ENCODE results near the gene OSBPL7. TPM values are rescaled to one million over a fixed set of nuclear protein-coding genes. Genes with fewer than 3 reads are reported as not detected.

Gene OSBPL7
- total RNA-seq, 4 donors from 2014 or later: 1.1 to 4.6 (median 1.6) TPM

- no peak for DNase-seq
- Histone ChIP-seq H3K4me3 (no peak overlapping the region), H3K27me3 (no peaks in the 10 kb centered on the region), H3K27ac (peak overlapping the region in 2 of 4 donors; percentile 81), H3K9me3 (no peaks in the 10 kb centered on the region), H3K36me3 (peaks cover 0 to 68% (median 14%) of the 10 kb centered on the region in 3 donors), H3K4me1 (peaks cover 0 to 28% (median 17%) of the 10 kb centered on the region in 3 donors)
- 75 to 87% methylated on average over 2 to 10 of the region's 22 CpGs for WGBS, 2 donors
- TF ChIP-seq POLR2A (IDR thresholded peaks at IDR 0.05) (no peak), CTCF (IDR thresholded peaks at IDR 0.05) (no peak)
- intact Hi-C loops (cut with DNase I): loop anchor here (10.0 kb wide), 1 partner anchor 114 kb away; the partner anchor contains the start of gene TBKBP1
Observed at GRCh38 chr17:47808830-47809480, 12.6 kb downstream of the OSBPL7 start.

- H3K4me3 ChIP-seq: no peak overlapping the region
- no peak overlapping the region for H3K27ac ChIP-seq
- H3K36me3 ChIP-seq: peaks cover 0 to 61% (median 13%) of the 10 kb centered on the region in 3 donors
- 90 to 91% methylated on average over 9 to 11 of the region's 20 CpGs for WGBS, 2 donors
- DNase-seq: no peak
- TF ChIP-seq POLR2A (IDR thresholded peaks at IDR 0.05) (no peak), CTCF (IDR thresholded peaks at IDR 0.05) (no peak)
- no peaks in the 10 kb centered on the region for H3K9me3 ChIP-seq
- intact Hi-C loops (cut with DNase I): loop anchor here (10.0 kb wide), 1 partner anchor 113 kb away; the partner anchor contains the start of gene TBKBP1
- H3K27me3 ChIP-seq: no peaks in the 10 kb centered on the region
- H3K4me1 ChIP-seq: peaks cover 0 to 28% (median 17%) of the 10 kb centered on the region in 3 donors
Observed at GRCh38 chr17:47808036-47808829, 13.4 kb downstream of the OSBPL7 start.

- Histone ChIP-seq H3K9me3 (no peaks in the 10 kb centered on the region), H3K27me3 (no peaks in the 10 kb centered on the region), H3K27ac (no peak overlapping the region), H3K36me3 (peaks cover 0 to 52% (median 13%) of the 10 kb centered on the region in 3 donors), H3K4me1 (peaks cover 0 to 28% (median 17%) of the 10 kb centered on the region in 3 donors), H3K4me3 (no peak overlapping the region)
- no peak for DNase-seq
- no peak for TF ChIP-seq POLR2A (IDR thresholded peaks at IDR 0.05)
- no peak for TF ChIP-seq CTCF (IDR thresholded peaks at IDR 0.05)
- intact Hi-C loops (cut with DNase I): loop anchor here (10.0 kb wide), 1 partner anchor 113 kb away; the partner anchor contains the start of gene TBKBP1
- 96% methylated on average over 10 of the region's 11 CpGs; no CpG with 5 or more reads in 1 of the 2 donors for WGBS, 2 donors
Observed at GRCh38 chr17:47807421-47807820, 14.2 kb downstream of the OSBPL7 start.

- peaks cover 0 to 5% (median 0%) of the 10 kb centered on the region in 4 donors for H3K27me3 ChIP-seq
- H3K27ac ChIP-seq: no peak overlapping the region
- H3K36me3 ChIP-seq: peaks cover 0 to 47% (median 13%) of the 10 kb centered on the region in 3 donors
- 88 to 89% methylated on average over 9 of the region's 9 CpGs for WGBS, 2 donors
- peaks cover 0 to 28% (median 17%) of the 10 kb centered on the region in 3 donors for H3K4me1 ChIP-seq
- H3K4me3 ChIP-seq: no peak overlapping the region
- DNase-seq: no peak
- intact Hi-C loops (cut with DNase I): loop anchor here (10.0 kb wide), 1 partner anchor 112 kb away; the partner anchor contains the start of gene TBKBP1
- H3K9me3 ChIP-seq: no peaks in the 10 kb centered on the region
- TF ChIP-seq CTCF (IDR thresholded peaks at IDR 0.05): no peak
- TF ChIP-seq POLR2A (IDR thresholded peaks at IDR 0.05): no peak
Observed at GRCh38 chr17:47806913-47807255, 14.7 kb downstream of the OSBPL7 start.

Data from esophagus squamous epithelium (tissue), 5 donors.